Peyer's patch (tissue), 4 donors: ENCODE results near the gene GPC6. TPM values are rescaled to one million over a fixed set of nuclear protein-coding genes. Genes with fewer than 3 reads are reported as not detected.

Experiments
- DNase-seq, 3 donors: peaks; one replicate each; pipeline ENCODE4 v3.0.0-alpha.2; 2017 to 2019
- H3K27ac ChIP-seq, 4 donors: fragments of 200-600 bp; sonication (generic); one replicate each; pipeline ENCODE4 v1.5.1; 2016 to 2019
- H3K27me3 ChIP-seq, 2 donors: fragments of 200-600 bp; sonication (generic); one replicate each; pipeline ENCODE4 v1.5.1; 2019
- H3K36me3 ChIP-seq, 3 donors: fragments of 200-600 bp; sonication (generic); one replicate each; pipeline ENCODE4 v1.5.1; 2016 to 2019
- H3K4me1 ChIP-seq, 4 donors: fragments of 200-600 bp; sonication (generic); one replicate each; pipeline ENCODE4 v1.5.1; 2016 to 2019
- H3K4me3 ChIP-seq, 4 donors: fragments of 200-600 bp; sonication (generic); 1 replicate in 3 of 4; 2 replicates in 1 of 4; pipeline ENCODE4 v1.5.1; 2016 to 2019; ENCODE audit warnings: mild to moderate bottlenecking in 1 of 4
- H3K9me3 ChIP-seq, 4 donors: fragments of 200-600 bp; sonication (generic); one replicate each; pipeline ENCODE4 v1.5.1; 2016 to 2019; ENCODE audit warnings: mild to moderate bottlenecking in 1 of 4
- CTCF ChIP-seq, 6 experiments: fragments of 450-650 bp in 4 of 6; fragments of 200-600 bp in 2 of 6; sonication (generic) in 1 of 6; IDR thresholded peaks; one replicate each; pipeline ENCODE4 v1.5.1; 2017 to 2019; ENCODE audit warnings: antibody characterized with exemption in 6 of 6, mild to moderate bottlenecking in 3 of 6, moderate library complexity in 1 of 6
- POLR2A ChIP-seq, 2 donors: fragments of 450-650 bp; IDR thresholded peaks; one replicate each; pipeline ENCODE4 v1.5.1; 2017; ENCODE audit warnings: antibody characterized with exemption in 2 of 2, mild to moderate bottlenecking in 2 of 2, moderate library complexity in 2 of 2
- total RNA-seq, 4 donors: library from RNA; depleted of rRNA; stranded (reverse); fragments of >200 nt; gene quantifications; one replicate each; pipeline ENCODE4 v1.1.0, GENCODE V29; 2016

Gene GPC6
- total RNA-seq, 4 donors from 2014 or later: 1.6 to 13.2 (median 2.6) TPM

DNA sequence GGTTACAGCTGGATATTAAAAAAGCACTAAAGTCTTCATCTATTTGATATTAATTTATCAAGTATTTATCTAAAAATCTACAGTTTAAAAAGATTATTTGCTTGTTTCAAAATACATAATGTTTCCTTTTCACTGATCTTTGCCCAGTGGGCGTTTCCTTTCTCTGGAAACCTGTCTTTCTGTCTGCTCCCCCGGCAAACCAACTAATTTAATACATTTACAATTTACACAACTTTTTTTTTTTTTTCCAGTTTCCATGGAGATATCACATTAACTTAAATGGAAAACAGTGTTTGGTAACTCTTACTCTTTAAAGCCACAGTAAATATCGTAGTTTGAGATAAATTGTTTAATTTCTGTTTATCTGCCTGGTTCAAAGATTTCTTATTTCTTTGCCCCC lies 5.3 kb downstream of the GPC6 start:
- no peak overlapping the region for H3K27ac ChIP-seq
- H3K4me1 ChIP-seq: no peaks in the 10 kb centered on the region
- no peaks in the 10 kb centered on the region for H3K9me3 ChIP-seq
- no peaks in the 10 kb centered on the region for H3K27me3 ChIP-seq
- TF ChIP-seq POLR2A (IDR thresholded peaks at IDR 0.05) (no peak), CTCF (IDR thresholded peaks at IDR 0.05) (no peak)
- H3K4me3 ChIP-seq: no peak overlapping the region
- DNase-seq: no peak
- no peaks in the 10 kb centered on the region for H3K36me3 ChIP-seq

GRCh38 chr13:93233997-93234416 lies 7.4 kb downstream of the GPC6 start:
- H3K4me1 ChIP-seq: no peaks in the 10 kb centered on the region
- H3K4me3 ChIP-seq: no peak overlapping the region
- no peaks in the 10 kb centered on the region for H3K27me3 ChIP-seq
- peaks cover 0 to 4% (median 0%) of the 10 kb centered on the region in 4 donors for H3K9me3 ChIP-seq
- H3K36me3 ChIP-seq: no peaks in the 10 kb centered on the region
- no peak for DNase-seq
- H3K27ac ChIP-seq: no peak overlapping the region
- TF ChIP-seq POLR2A (IDR thresholded peaks at IDR 0.05): no peak
- no peak for TF ChIP-seq CTCF (IDR thresholded peaks at IDR 0.05)

- TF ChIP-seq POLR2A (IDR thresholded peaks at IDR 0.05): no peak
- no peak for TF ChIP-seq CTCF (IDR thresholded peaks at IDR 0.05)
- Histone ChIP-seq H3K27me3 (no peaks in the 10 kb centered on the region), H3K36me3 (no peaks in the 10 kb centered on the region), H3K9me3 (peaks cover 0 to 4% (median 0%) of the 10 kb centered on the region in 4 donors), H3K4me1 (no peaks in the 10 kb centered on the region), H3K27ac (no peak overlapping the region), H3K4me3 (no peak overlapping the region)
- no peak for DNase-seq
Observed at GRCh38 chr13:93234459-93234858, 7.9 kb downstream of the GPC6 start.

DNA sequence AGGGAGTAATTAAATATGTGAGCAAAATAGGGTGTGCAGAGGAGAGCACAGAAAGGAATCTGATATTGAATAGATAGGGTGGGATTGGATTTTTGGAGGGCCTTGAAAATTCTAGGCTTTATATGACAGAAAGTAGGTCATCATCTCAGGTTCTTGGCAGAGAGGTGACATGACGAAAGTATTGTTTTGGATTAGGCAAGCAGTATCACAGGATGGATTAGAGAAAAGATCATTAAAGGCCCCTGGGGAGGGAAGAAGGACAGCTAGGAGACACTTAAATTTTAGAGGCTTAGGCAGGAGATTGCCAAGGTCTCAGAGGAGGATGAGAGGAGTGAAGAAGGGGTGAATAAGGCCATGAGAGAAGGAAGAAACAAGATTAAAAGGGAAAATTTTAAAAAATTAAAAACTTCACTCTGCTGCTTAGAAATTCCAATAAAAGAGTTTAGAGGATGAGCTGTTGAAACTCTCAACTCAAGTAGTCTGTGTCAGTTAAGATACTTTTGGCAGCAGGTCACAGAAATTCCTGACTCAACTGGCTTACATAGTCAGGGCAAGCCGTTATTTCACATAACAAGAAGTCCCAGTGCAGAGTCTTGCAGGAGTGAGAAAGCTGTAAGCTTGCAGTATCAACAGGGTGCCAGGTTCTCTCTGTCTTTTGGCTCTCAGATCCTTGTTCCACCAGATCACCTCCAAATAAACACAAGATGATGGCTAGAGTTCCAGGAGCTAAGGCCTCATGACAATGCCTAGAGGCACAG lies 8.8 kb downstream of the GPC6 start:
- no peaks in the 10 kb centered on the region for H3K4me1 ChIP-seq
- no peaks in the 10 kb centered on the region for H3K27me3 ChIP-seq
- H3K9me3 ChIP-seq: peaks cover 0 to 4% (median 0%) of the 10 kb centered on the region in 4 donors
- no peak overlapping the region for H3K27ac ChIP-seq
- no peak for TF ChIP-seq POLR2A (IDR thresholded peaks at IDR 0.05)
- TF ChIP-seq CTCF (IDR thresholded peaks at IDR 0.05): no peak
- DNase-seq: no peak
- H3K4me3 ChIP-seq: no peak overlapping the region
- H3K36me3 ChIP-seq: no peaks in the 10 kb centered on the region

DNA sequence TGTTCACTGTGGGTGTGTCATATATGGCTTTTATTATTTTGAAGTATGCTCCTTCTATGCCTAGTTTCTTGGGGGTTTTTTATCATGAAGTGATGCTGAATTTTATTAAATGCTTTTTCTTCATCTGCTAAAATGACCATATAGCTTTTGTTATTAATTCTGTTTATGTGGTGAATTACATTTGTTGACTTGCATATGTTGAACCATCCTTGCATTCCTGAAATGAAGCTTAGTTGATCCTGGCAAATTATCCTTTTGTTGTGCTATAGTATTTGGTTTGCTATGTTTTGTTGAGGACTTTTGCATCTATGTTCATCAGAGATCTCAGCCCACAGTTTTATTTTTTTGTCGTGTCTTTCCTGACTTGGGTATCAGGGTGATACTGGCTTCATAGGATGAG lies 12.1 kb downstream of the GPC6 start:
- Histone ChIP-seq H3K36me3 (no peaks in the 10 kb centered on the region), H3K27me3 (no peaks in the 10 kb centered on the region), H3K4me3 (no peak overlapping the region), H3K9me3 (peaks cover 0 to 4% (median 0%) of the 10 kb centered on the region in 4 donors), H3K27ac (no peak overlapping the region), H3K4me1 (no peaks in the 10 kb centered on the region)
- no peak for DNase-seq
- TF ChIP-seq POLR2A (IDR thresholded peaks at IDR 0.05) (no peak), CTCF (IDR thresholded peaks at IDR 0.05) (no peak)
